Activated CD8-positive, alpha-beta T cell treated with anti-CD3 and anti-CD28 coated beads for 36 hours (primary cell): ENCODE results near the gene CLDN24. TPM values are rescaled to one million over a fixed set of nuclear protein-coding genes. Genes with fewer than 3 reads are reported as not detected.

Experiments used
- ATAC-seq: fragments of 200-7000 bp; cut with Tn5 transposase; one replicate; pipeline ENCODE4 v1.10.0; 2021; ENCODE audit warnings: mild to moderate bottlenecking, moderate library complexity
- CTCF ChIA-PET: fragments of 350-600 bp; sonication (Branson Sonifier 250); formaldehyde crosslinking; loops from one replicate; lab custom pipeline; 2021; ENCODE audit warnings: antibody characterized with exemption; lab: Charles Lee
- POLR2A ChIA-PET: fragments of 350-600 bp; sonication (Branson Sonifier 250); formaldehyde crosslinking; loops from one replicate; lab custom pipeline; 2021; ENCODE audit warnings: antibody characterized with exemption; lab: Charles Lee
- DNase-seq: peaks from one replicate; pipeline ENCODE4 v3.0.0-alpha.2; 2020
- H3K27ac Mint-ChIP-seq: one replicate; pipeline ENCODE4 v1.8.0; 2021; ENCODE audit warnings: mild to moderate bottlenecking, mixed read lengths
- H3K27me3 Mint-ChIP-seq: one replicate; pipeline ENCODE4 v1.8.0; 2021; ENCODE audit warnings: mixed read lengths
- H3K36me3 Mint-ChIP-seq: one replicate; pipeline ENCODE4 v1.8.0; 2021; ENCODE audit warnings: low read depth, mixed read lengths
- H3K4me1 Mint-ChIP-seq: one replicate; pipeline ENCODE4 v1.8.0; 2021; ENCODE audit warnings: low read depth, mixed read lengths
- H3K4me3 Mint-ChIP-seq: one replicate; pipeline ENCODE4 v1.8.0; 2021; ENCODE audit warnings: mild to moderate bottlenecking, moderate library complexity, mixed read lengths
- H3K9me3 Mint-ChIP-seq: one replicate; pipeline ENCODE4 v1.8.0; 2021; ENCODE audit warnings: mixed read lengths
- CTCF ChIP-seq: fragments of 200-600 bp; IDR thresholded peaks from one replicate; pipeline ENCODE4 v1.8.0; 2022; ENCODE audit warnings: antibody characterized with exemption, mild to moderate bottlenecking
- intact Hi-C: fragments of 100-400 bp; cut with micrococcal nuclease; formaldehyde crosslinking; loops from one replicate; pipeline ENCODE4 v1.10.0; 2022
- total RNA-seq, 2 experiments: library from RNA; stranded (reverse); gene quantifications; one replicate each; pipeline ENCODE4 v1.2.3, GENCODE V29; 2021

CLDN24 gene
- total RNA-seq, 2 experiments from 2014 or later: not detected

- POLR2A ChIA-PET: no interaction called here
- TF ChIP-seq CTCF: no peak
- Mint-ChIP-seq H3K4me1 (peaks cover 18% of the 10 kb centered on the region), H3K27me3 (peaks cover 9% of the 10 kb centered on the region), H3K9me3 (no peaks in the 10 kb centered on the region), H3K36me3 (no peaks in the 10 kb centered on the region), H3K4me3 (no peak overlapping the region), H3K27ac (no peak overlapping the region)
- DNase-seq (no peak), ATAC-seq (no peak)
- intact Hi-C loops: no loop called here
- CTCF ChIA-PET: no interaction called here
Observed at GRCh38 chr4:183352546-183352945, 30.3 kb upstream of the CLDN24 start.

GRCh38 chr4:183350317-183351071 lies 28.3 kb upstream of the CLDN24 start:
- ATAC-seq (no peak), DNase-seq (no peak)
- ChIA-PET POLR2A (no interaction called here), CTCF (interaction anchor here (1.4 kb wide), 1 partner anchor 57 kb away, joined by 3 read pairs; no protein-coding TSS in a partner anchor)
- Mint-ChIP-seq H3K27me3 (peaks cover 9% of the 10 kb centered on the region), H3K9me3 (no peaks in the 10 kb centered on the region), H3K4me3 (no peak overlapping the region), H3K4me1 (peaks cover 18% of the 10 kb centered on the region), H3K27ac (no peak overlapping the region), H3K36me3 (no peaks in the 10 kb centered on the region)
- intact Hi-C loops: no loop called here
- no peak for TF ChIP-seq CTCF

GRCh38 chr4:183349673-183350072 lies 27.4 kb upstream of the CLDN24 start:
- ATAC-seq: no peak
- H3K4me1 Mint-ChIP-seq: peaks cover 18% of the 10 kb centered on the region
- H3K36me3 Mint-ChIP-seq: no peaks in the 10 kb centered on the region
- H3K27ac Mint-ChIP-seq: peak overlapping the region; percentile 47
- peak; percentile 17 for DNase-seq
- TF ChIP-seq CTCF: no peak
- H3K4me3 Mint-ChIP-seq: no peak overlapping the region
- intact Hi-C loops: no loop called here
- ChIA-PET CTCF (no interaction called here), POLR2A (no interaction called here)
- H3K27me3 Mint-ChIP-seq: peaks cover 12% of the 10 kb centered on the region
- H3K9me3 Mint-ChIP-seq: no peaks in the 10 kb centered on the region

GRCh38 chr4:183348706-183349659 lies 26.8 kb upstream of the CLDN24 start:
- Mint-ChIP-seq H3K9me3 (no peaks in the 10 kb centered on the region), H3K27me3 (peaks cover 14% of the 10 kb centered on the region), H3K4me3 (no peak overlapping the region), H3K27ac (peak overlapping the region; percentile 58), H3K36me3 (no peaks in the 10 kb centered on the region), H3K4me1 (peaks cover 18% of the 10 kb centered on the region)
- no peak for TF ChIP-seq CTCF
- DNase-seq: peak; percentile 85
- CTCF ChIA-PET: no interaction called here
- POLR2A ChIA-PET: no interaction called here
- intact Hi-C loops: no loop called here
- peak; percentile 98 for ATAC-seq

GRCh38 chr4:183348136-183348535 lies 25.9 kb upstream of the CLDN24 start:
- no peaks in the 10 kb centered on the region for H3K36me3 Mint-ChIP-seq
- H3K4me1 Mint-ChIP-seq: peaks cover 18% of the 10 kb centered on the region
- H3K27ac Mint-ChIP-seq: no peak overlapping the region
- no peak overlapping the region for H3K4me3 Mint-ChIP-seq
- TF ChIP-seq CTCF: no peak
- no peaks in the 10 kb centered on the region for H3K9me3 Mint-ChIP-seq
- DNase-seq: no peak
- ATAC-seq: no peak
- CTCF ChIA-PET: no interaction called here
- peaks cover 16% of the 10 kb centered on the region for H3K27me3 Mint-ChIP-seq
- intact Hi-C loops: no loop called here
- POLR2A ChIA-PET: no interaction called here
